HUDEP-2 (cell line): ENCODE measurements around the gene SAC3D1.

ENCODE experiments used
- DNase-seq, 76 experiments: peaks; one replicate each; lab custom pipeline; 2025; ENCODE audit not compliant: unreplicated experiment in 76 of 76; lab: John Stamatoyannopoulos, UW

The SAC3D1 gene

DNA sequence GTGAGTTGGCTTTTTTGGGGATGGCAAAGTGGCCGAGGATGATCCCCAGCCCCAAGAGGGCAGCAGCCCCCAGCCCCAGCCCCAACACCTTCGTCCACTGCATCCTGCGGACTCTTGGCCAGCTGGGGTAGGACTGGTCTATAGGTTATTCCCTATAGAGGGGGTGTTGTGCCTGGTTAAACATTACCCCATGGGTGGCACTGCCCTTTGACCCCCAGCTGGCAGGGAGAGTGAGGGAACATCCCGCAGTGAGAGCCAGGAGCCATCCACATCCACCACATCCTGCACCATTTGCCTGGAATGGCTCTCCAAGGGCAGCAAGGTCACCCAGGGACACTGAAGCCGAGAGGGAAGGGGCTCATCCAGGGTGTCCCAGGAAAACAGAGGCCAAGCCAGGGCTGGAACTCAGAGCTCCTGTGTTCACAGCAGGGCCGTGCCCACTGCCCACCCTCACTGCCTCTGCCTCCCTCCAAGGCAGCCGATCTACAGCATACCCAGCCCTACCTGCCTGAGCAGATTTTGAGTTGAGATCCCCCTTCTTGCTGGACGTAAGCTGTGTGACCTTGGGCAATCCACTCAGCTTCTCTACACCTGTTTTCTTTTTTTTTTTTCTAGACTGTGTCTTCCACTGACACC, 17.5 kb downstream of the SAC3D1 start, which contains the start of gene NAALADL1:
Gene NAALADL1, minus strand, starts transcription at position 135 of the 636 bp plus-strand sequence. Its CDS starts 32 bp downstream, at position 103.
- DNase-seq = no peak

DNA sequence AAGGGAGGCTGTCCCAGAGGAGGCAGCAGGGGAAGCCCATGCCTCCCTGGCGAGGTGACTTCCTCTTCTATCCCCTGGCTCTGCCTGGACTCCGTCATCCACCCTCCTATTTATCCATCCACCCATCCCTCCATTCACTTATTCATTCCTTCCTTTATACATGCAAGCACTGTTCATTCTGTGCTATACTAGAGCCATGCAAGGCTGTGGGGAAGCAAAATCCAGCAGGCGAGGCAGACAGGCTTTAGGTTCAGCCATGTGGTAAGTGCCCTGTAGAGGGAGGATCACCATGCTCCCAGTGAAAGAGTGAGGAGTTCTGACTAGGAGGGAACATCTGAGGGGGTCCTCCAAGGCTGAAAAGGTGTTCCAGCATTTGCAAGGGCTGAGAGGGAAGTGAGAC, 18.5 kb downstream of the SAC3D1 start:
- DNase-seq = no peak

DNA sequence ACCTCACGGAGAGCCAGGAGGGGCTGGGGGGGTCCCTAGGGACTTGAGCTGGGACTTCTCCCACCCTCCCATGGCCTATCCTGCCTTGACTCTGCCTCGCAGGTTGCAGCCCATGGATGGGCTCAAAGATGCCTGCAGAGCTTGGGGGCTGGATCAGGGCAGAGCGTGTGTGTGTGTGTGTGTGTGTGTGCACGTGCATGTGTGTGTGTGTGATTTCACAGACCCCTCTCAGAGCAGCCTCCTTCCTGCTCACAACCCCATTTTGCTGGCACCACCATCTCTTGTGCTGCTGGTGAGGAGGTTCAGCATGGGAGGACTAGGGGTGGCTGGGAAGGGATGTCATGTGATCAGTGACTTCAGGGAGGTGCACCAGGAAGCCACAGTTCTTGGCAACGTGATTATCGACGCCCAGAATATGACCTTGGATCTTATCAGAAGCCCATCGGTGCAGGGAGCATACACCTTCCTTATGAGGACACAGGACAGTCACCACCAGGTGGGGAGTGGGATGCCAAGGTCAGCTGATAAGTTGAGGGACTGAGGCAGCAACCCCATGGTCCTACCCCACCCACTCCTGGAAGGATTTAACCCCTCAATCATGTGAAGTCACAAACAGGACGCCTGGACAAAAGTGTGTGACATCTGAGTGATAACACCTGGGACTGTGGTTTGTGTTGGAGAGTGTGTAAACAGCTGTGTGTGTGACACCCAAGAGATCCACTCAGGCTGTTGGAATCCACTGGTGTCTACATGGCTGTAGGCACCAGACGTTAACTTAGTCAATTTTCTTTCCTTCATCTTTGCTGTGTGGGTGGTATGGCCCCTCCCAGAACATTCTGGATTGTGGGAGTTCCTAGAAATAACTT, 19.2 kb downstream of the SAC3D1 start:
- DNase-seq = peak in 10 of 76 experiments; percentile 5 to 20 (median 10)

DNA sequence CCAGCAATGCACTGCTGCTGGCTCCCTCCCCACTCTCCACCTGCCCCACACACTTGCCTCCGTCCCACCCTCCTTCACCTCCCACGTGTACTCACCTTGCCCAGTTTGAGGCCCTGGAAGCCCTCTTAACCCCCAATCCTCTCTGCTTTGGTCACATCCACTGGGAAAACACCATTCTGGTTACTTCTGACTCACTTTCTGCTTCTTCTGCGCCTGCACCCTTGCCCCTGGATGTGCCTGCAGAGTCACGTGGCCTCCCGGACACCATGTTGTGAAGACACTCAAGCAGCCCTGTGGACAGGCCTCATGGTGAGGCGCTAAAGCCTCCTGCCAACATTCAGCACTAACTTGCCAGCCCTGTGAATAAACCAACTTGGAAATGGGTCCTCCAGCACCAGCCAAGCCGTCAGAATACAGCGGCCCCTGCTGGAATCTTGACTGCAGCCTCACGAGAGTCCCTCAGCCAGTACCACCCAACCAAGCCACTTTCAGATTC, 20.0 kb downstream of the SAC3D1 start:
- peak in 25 of 76 experiments; percentile 5 to 100 (median 29) for DNase-seq

DNA sequence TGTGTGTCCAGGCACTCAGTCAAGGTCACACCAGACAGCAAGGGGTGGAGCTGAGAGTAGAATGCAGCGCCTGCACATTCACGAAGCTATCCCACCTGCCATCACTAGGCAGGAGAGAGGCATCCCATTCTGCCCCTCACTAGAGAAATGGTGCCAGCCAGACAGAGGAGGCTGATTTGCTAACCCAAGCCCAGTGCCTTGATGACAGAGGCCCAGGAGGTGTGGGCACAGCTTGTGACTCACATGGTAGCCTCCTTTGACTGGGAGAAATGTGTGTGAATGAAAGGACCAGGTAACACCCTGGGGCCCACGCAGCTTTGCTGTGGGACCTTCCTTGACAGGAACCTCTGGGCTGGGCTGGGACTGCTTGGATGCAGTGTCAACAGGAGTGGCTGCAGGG, 22.5 kb downstream of the SAC3D1 start:
- no peak for DNase-seq

DNA sequence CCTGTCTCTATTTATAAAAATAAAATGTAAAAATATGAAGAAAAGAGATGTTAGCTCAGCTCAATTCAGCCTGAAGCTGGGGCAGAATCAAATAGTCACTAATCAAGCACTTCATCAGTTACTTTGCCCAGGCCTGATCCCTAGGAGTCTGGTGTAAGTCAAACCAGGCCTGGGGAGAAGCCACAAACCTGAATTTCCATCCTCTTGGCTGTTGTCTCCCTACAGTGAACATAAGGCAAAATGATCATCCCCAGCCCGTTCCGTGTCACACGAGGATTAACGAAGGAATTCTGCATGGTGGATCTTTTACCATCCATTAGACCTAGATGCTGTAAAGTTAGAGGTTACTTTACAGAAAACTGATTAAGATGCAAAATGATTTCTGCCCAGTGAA, 23.8 kb downstream of the SAC3D1 start:
- DNase-seq = no peak

DNA sequence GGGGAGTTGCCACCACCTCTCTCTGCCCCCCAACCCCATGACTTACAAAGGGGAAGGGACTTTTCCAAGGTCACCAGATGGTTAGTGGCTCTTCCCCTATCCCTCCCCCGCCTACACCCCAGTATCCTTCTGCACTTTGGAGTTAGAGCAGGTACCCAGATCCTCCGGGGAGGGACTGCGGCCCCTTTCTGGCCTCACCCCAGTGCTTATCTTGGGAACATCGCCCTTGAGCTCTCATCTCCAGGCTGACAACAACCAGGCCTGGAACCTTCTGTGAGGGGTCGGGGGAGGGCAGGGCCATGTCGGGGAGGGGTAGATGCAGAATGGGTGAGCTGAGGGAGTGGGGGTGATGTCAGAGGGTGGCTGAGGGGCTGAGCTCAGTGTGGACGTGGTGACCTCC, 24.8 kb downstream of the SAC3D1 start:
- no peak for DNase-seq

DNA sequence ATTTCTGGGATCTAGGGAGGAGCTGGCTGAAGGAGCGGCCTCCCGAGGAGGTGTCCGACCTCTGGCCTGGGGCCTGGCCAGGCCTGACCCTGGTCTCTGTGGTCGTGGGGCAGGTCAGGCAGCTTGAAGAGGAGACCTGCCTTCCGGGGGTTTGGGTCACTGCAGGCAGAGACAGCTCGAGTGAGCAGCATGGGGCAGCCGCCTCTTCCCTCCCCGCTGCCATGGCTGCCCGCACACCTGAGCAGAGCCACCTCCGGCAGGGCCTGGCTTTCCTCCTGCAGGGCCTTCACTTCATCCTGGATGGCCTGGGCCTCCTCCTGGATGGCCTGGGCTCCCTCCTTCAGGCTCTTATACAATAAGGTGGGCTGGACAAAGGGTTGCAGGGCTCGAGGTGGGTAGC, 25.3 kb downstream of the SAC3D1 start:
- DNase-seq = no peak

DNA sequence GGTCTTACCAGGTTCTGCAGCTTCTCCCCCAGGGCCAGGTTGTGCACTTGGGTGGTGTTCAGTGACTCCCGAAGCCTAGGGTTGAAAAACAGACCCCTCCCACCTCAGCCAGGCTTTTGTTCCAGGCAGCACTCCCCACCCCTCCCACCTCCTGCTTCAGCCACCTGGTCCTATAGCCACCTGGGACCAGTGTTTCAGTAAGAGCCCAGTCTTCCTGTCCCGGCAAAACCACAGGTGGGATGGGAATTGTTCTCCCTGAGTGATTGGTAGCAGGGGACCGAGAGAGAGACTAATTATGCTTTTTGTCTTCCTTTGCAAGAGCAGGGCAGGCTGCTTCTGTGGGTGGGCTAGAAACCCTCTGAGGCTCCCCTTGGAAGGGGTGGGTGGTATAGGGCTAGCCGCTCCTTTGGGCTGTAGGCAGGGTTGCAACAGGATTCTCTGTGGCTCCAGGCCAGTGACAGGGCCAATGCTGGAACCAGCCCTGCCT, 25.8 kb downstream of the SAC3D1 start:
- no peak for DNase-seq

DNA sequence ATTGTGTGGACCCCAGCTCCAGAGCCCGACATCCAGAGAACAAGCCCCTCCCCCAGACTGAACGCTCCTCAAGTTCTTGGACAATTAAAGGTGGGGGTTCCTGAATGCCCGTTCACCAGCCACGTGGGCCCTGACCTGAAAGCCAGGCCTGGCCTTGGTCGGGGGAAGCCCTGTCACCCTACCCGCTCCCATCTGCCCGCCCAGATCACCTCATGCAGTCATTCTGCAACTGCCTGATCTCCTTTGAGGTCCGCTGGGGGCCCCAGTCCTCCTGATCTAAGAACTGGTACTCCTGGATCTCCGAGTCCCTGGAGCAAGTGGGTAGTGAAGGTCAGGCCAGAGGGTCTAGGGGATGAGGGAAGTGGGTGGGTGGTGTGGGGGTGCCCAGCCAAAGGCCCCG, 26.4 kb downstream of the SAC3D1 start:
- DNase-seq = no peak

DNA sequence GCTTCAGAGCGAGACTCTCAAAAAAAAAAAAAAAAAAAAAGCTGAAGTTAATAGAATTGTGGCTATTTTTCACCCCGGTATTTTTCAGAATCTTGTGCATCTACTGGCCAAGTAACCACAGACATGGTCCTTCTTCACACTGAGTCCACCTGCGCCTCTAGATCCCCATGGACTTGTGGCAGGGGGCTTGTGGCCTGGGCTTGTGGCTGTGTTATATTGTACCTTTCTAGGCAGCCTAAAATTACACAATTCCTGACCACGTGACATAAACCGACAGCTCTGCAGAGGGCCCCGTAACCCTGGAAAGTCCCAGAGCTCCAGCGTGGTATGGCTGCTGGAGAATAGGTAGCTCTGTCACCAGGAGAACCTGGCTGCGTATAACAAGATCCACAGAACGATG, 28.2 kb downstream of the SAC3D1 start:
- DNase-seq = no peak

DNA sequence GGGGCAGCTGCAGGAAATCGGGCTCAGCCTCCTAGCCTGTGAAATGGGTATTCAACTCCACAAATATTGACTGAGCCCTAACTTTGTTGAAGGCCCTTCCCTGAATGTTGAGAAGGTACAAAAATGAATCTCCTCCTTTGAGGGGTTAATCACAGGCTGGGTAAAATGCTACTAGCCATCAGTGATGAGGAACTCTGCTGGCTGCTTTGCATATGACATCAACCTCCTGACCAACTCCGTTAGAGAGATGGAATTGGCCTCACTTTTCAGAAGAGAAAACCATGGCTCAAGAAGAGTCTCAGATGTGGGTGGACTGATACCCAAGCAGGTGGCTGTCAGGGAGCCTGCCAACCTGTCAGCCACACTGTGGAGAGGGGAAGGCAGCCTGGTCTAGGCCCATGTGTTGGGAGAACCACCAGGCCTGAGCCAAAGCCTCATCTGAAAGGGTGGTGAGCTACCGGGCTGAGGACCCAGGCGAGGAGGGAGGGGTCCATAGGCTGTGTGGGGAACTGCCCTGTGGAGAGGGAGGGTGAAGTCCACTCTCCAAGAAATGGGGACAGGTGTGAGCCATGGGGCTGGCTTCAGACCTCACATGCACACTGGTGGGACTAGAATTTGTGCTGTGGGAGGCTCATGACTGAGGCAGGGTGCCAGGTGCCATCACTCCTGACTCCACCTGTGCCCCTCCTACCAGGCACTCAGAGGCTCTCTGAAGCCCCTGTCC, 31.1 kb downstream of the SAC3D1 start:
- no peak for DNase-seq

DNA sequence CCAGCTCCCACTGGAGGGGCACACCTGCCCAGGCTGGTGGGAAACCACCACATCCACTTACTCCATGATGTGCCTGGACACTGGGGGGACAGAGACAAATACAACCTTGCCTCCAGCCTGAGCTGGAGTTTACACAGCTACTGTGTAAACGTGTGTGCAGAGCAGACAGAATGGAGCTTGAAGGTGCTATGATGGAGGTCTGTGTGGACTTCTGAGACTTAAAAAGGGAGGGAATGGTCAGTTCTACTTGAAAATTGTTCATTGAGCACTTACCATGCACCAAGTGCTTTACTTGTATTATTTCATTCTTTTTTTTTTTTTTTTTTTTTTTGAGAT, 31.6 kb downstream of the SAC3D1 start:
- no peak for DNase-seq

DNA sequence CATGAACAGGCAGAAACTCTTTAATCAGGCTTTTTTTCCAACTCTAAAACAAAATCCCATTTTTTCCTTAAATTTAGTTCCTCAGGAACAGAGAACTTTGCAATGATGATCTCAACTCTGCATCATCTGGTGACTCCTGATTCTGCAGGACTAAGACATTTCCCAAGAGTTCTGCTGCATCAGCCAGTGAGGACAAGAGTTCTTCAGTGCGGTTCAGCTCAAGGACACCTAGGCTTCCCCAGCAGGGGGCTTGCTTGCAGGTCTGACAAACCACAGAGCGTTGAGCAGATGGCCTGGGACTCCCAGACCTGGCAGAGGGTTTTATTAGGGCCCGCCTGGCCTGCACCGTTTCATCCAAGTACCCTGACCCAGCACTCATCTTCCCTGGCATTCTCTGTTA, 36.4 kb downstream of the SAC3D1 start:
- no peak for DNase-seq

DNA sequence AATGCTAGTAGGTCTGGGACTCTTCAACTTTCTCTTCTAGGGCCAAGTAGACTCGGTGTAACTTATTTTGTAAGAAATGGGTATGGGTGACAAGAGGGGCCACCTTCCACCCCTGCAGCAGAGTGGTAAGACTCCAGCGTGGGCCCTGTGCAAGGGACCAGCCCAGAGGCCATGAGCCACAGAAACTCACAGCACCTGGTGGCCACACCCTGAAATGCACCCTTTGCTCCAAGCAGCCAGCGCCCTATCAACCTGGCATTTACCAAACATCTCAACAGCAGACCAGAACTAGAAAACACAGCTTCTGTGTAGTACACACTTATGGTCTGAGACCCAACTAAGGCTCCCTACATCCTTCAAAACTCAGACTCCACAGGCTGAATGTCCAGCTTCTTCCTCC, 37.1 kb downstream of the SAC3D1 start:
- DNase-seq = peak in 39 of 76 experiments; percentile 4 to 66 (median 30)

DNA sequence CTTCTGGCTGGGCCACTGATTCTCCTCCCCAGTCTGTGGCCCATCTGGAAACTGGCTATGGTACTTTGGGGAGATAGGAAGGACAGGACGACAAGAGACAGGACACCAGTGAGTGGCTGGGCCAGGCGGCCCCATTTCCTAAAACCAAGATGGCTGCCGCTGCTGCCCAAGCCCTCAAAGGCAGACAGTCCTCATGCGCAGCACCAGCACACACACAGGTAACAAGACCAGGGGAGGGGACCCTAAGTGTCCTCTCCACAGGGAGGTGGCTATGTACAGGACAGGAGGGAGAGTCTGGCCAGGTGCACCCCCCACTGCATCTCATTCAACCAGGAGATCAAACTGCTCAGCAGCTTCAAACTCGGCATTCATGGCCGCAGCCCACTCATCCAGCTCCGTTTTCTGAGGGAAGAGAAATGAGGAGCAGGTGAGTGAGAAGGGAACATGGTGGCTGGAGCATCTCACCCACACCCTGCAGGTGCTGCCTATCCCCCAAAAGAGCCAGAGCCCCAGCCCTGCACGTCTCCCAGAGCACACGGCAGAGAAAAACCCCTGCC, 37.9 kb downstream of the SAC3D1 start:
- DNase-seq = no peak

DNA sequence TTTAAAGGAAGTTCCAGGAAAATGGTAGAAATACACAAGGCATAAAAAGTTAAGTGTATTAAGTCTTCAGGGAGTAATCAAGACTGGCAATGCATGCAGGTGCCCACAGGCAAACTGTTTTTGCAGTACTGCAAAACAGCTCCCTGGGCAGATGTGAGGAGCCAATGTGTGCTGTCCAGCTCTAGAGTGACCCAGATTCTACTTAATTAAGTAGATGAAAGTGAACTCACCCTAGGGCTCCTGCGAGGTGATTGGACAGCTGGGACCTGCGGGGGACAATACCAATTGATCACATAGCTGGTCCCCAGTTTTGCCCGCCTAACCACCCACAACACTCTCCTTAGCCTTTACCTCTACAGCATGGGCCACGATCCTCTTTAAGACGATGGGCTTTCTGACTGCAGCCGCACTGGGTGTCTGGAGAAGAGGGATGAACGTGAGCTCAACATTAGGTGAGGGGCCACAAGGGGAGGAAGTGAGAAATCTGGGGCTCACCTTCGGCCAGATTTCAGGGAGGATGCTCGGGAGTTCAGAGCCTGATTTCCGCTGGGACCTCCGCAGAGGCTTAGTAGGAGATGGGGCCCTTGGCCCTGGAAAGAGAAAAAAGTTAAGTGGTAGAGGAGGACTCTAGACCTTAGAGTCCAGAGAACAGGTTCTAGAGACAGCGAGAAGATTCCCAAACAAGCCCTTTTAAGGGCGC, 42.3 kb downstream of the SAC3D1 start:
- no peak for DNase-seq

DNA sequence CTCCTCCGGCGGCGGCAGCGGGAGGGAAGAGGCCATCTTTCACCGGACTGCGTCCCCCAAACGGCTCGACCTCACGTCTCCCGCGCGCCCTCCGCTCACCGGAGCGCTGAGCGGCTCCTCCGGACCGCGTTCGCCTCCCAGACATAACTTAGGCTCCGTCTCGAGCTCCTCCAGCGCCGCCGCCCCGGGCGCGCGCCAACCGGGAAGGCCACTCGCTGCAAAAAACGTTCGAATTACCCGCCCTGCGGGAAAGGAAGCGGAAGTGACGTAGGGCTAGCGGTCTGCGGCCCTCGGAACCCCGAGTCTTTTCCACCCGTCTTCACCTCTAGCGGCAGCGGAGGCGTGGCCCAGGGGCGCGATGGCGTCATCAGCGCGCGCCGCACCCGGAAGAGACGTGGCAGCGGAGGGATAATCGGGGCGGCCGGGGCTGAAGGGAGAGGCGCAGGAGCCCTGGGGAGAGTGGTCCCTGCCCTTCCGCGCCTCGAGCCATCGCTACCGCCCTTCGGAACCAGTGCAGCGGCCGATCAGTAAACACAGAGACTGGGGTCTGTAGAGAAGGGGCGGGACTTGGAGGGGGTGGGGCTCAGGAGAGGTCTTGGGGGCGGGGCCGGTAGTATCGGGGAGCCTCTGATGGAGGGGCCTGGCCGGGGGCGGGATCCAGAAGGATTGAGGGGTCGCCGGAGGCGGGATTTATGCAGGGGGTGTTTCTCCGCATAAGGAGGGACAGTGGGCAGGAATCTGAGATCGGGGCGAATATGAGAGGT, 43.0 kb downstream of the SAC3D1 start, which contains the start of the genes CDCA5 and ZFPL1:
Gene CDCA5, minus strand, starts transcription at position 207 of the 764 bp plus-strand sequence. Its CDS starts 62 bp downstream, at position 145.
Gene ZFPL1, plus strand, starts transcription at position 389 of the 764 bp plus-strand sequence. CDS start 477 bp downstream, outside the sequence.
- DNase-seq = peak in 74 of 76 experiments; percentile 46 to 96 (median 88)
